CD4-positive, alpha-beta T cell treated with Interleukin-1 beta for 1 hour (primary cell): Measurements from ENCODE around the gene TBX2.
"Not testable (repeated sequence)": the region's sequence is repeated elsewhere in the genome, so short reads cannot be mapped to it uniquely, and the experiment has no call there.

Source experiments
- DNase-seq, 2 donors: peaks; one replicate each; pipeline ENCODE4 v3.0.0-alpha.2; 2020 to 2022

The TBX2 gene

GRCh38 chr17:61399131-61400065 is at the start of gene TBX2:
TBX2 (plus strand) TSS chr17:61399843; CDS start chr17:61400177, 334 bp downstream.
- no peak for DNase-seq

GRCh38 chr17:61351745-61352407 is 47.8 kb upstream of the TBX2 start:
- DNase-seq: no peak

GRCh38 chr17:61352408-61352770 is 47.3 kb upstream of the TBX2 start:
- DNase-seq: no peak

GRCh38 chr17:61352781-61353491 is 46.7 kb upstream of the TBX2 start:
- no peak for DNase-seq

GRCh38 chr17:61353615-61354014 is 46.0 kb upstream of the TBX2 start:
- DNase-seq: no peak

GRCh38 chr17:61354895-61355874 is 44.5 kb upstream of the TBX2 start:
- no peak for DNase-seq

- not testable (repeated sequence) for DNase-seq
Measured at GRCh38 chr17:61357061-61357460, 42.6 kb upstream of the TBX2 start.

GRCh38 chr17:61359513-61359912 is 40.1 kb upstream of the TBX2 start:
- not testable (repeated sequence) for DNase-seq

- DNase-seq: no peak
Measured at GRCh38 chr17:61360318-61360943, 39.2 kb upstream of the TBX2 start.

- DNase-seq: no peak
Measured at GRCh38 chr17:61361084-61361483, 38.6 kb upstream of the TBX2 start.

GRCh38 chr17:61362396-61362795 is 37.2 kb upstream of the TBX2 start:
- DNase-seq: no peak

GRCh38 chr17:61362852-61363600 is 36.6 kb upstream of the TBX2 start:
- no peak for DNase-seq

GRCh38 chr17:61363601-61364462 is 35.8 kb upstream of the TBX2 start:
- no peak for DNase-seq

GRCh38 chr17:61364463-61364846 is 35.2 kb upstream of the TBX2 start:
- no peak for DNase-seq

- no peak for DNase-seq
Measured at GRCh38 chr17:61366076-61366714, 33.4 kb upstream of the TBX2 start.

GRCh38 chr17:61366715-61367413 is 32.8 kb upstream of the TBX2 start:
- DNase-seq: no peak

GRCh38 chr17:61368049-61368831 is 31.4 kb upstream of the TBX2 start:
- DNase-seq: no peak
